GM18502 (cell line): ENCODE results near the gene AOX1.
"Not testable (repeated sequence)": the region's sequence is repeated elsewhere in the genome, so short reads cannot be mapped to it uniquely, and the experiment has no call there.

Experiments
- ATAC-seq: cut with Tn5 transposase; IDR thresholded peaks from one replicate; pipeline ENCODE4 v1.9.1; 2021; ENCODE audit warnings: mild to moderate bottlenecking; ENCODE audit not compliant: unreplicated experiment, poor library complexity

Gene AOX1

GRCh38 chr2:200624658-200625057 is 38.8 kb downstream of the AOX1 start:
- ATAC-seq, result no peak

- ATAC-seq, result no peak
Measured at GRCh38 chr2:200625282-200625681, 39.5 kb downstream of the AOX1 start.

DNA sequence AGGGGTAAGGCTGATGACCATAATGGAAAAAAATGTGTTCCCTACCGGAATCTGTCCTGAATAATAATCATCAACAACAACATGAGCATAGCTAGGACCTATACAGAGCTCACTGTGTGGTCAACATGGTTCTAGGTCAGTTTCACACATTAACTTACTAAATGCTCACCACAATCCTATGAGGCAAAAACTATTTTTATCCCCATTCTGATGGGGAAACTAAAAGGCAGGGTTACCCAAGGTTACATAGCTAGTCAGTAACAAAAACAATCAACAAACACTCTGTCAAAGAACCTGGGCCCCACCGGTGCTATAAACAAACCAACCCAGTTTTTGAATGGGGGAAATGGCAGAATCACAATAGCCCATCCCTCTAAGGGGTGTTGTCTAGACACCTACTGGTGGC is 40.1 kb downstream of the AOX1 start:
- ATAC-seq, result no peak

GRCh38 chr2:200627110-200627770 is 41.4 kb downstream of the AOX1 start:
- no peak for ATAC-seq

- not testable (repeated sequence) for ATAC-seq
Measured at GRCh38 chr2:200628461-200628860, 42.6 kb downstream of the AOX1 start.

GRCh38 chr2:200631287-200631686 is 45.5 kb downstream of the AOX1 start:
- no peak for ATAC-seq

- no peak for ATAC-seq
Measured at GRCh38 chr2:200634231-200634964, 48.6 kb downstream of the AOX1 start.

DNA sequence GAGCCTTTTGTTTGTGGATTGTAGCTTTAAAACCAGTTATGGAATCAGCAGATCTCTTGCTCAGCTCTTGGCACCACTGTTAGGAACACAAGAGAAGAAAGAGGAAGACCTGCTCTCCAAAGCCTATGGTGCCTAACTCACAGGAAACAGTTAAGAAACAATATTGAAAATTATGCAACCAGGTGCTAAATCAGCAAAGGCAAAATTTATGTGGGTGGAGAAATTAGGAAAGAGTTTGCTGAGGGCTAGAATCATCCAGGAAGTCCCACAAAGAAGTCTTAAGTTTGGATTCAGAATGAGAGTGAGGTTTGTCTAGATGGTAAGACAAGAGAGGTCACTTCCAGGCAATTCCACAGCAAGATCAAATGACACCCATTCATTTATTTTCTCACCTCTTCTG is 49.4 kb downstream of the AOX1 start:
- no peak for ATAC-seq

DNA sequence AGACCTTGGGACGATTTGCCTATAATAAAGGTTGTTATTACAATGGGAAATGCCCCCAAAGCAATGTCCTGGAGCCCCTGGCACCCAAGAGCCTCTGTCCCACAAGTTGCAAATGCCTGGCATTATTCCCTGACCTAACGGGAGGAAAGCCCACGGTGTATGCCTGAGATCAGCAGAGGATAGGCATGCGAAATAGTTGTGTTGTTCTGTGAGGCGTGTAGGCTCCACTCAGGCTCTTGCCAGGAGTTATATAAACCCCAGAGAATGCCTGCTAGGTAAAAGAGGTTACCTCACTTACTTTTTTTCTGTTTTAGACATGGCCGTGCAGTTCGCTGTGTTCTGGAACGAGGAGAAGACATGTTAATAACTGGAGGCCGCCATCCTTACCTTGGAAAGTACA is 52.1 kb downstream of the AOX1 start:
- ATAC-seq, result no peak

GRCh38 chr2:200640176-200640575 is 54.4 kb downstream of the AOX1 start:
- no peak for ATAC-seq

GRCh38 chr2:200640901-200641300 is 55.1 kb downstream of the AOX1 start:
- ATAC-seq, result no peak

DNA sequence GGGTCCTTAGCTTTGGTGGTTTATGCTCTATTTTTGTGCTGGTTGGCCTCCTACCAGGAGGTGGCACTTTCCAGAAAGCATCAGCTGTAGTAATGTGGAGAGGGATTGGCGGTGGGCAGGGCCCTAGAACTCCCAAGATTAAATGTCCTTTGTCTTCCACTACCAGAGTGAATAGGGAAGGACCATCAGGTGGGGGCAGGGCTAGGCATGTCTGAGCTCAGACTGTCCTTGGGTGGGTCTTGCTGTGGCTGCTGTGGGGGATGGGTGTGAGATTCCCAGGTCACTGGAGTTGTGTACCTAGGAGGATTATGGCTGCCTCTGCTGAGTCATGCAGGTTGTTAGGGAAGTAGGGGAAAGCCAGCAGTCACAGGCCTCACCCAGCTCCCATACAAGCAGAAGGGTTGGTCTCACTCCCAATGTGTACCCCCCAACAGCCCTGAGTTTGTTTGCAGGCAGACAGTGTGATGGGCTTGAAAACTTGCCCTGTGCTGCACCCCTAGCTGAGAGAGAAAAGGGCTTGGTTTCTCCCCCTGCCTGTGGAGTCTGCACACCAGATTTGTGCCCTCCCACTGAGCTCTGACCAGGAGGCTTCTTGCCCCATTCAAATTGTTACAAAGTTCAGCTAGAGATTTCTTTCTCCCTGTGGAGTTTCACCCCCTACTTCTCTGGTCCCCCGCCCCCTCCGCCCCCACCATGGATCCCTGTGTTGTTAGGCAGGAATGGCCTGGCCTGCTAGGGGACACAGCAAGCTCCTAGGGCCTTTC is 62.9 kb downstream of the AOX1 start:
- ATAC-seq, result not testable (repeated sequence)

DNA sequence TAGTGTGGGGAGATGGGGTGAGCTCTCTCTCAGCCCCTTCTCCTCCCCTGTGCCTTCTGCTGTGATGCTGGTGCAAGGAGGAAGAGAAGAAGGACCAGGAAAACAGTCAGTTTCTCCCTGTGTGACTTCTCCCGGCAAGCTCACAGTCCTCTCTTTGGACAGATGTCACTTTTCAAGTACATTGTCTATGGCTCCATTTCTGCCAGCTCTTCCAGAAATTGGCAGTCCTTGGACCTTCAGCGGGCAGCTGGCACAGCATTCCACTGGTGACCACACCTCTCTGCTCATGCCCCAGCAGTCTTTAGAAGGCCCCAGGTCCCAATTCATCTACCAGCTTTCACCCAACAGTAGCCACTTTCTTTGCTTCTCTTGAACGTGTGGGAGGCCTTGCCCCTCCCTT is 63.9 kb downstream of the AOX1 start:
- ATAC-seq, result no peak

GRCh38 chr2:200650195-200650594 is 64.4 kb downstream of the AOX1 start:
- no peak for ATAC-seq

DNA sequence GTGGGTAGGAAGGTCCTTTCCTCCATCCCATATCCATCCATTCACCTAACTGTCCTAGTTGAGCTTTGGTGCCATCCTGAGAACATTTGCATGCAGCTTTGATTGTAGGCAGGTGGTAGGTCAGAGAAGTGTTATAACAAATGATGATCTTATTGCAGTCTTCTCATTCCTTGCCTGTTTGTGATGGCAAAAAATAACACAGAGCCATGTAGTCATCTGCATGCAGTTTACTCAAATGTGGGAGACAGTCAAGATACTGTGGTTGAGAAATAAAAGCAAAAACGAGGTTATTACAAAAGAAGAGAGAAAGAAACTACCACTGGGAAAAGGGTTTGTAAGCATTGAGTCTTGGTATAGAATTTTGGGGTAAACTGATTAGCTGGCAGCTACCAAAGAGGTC is 66.3 kb downstream of the AOX1 start:
- no peak for ATAC-seq

DNA sequence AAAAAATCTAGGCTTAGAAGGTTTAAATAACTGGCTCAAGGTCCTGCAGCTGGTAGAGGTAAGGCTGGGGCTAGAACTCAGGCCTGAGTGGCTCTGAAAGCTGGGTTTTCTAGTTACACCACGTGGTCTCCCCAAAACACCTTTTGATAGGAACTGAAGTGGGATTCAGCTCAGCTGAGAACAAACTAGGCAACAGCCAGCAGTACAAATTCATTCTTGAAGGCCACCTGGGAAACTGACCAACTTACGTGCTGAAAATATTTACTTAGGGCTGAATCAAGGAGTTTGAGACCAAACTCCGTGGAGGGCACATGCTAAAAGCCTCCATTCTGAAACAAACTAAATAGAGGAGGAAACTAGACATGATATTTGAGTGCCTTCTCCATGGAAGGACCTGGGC is 67.2 kb downstream of the AOX1 start:
- ATAC-seq, result no peak

GRCh38 chr2:200654823-200655222 is 69.0 kb downstream of the AOX1 start:
- ATAC-seq, result no peak

GRCh38 chr2:200655918-200656580 is 70.2 kb downstream of the AOX1 start:
- ATAC-seq, result no peak

DNA sequence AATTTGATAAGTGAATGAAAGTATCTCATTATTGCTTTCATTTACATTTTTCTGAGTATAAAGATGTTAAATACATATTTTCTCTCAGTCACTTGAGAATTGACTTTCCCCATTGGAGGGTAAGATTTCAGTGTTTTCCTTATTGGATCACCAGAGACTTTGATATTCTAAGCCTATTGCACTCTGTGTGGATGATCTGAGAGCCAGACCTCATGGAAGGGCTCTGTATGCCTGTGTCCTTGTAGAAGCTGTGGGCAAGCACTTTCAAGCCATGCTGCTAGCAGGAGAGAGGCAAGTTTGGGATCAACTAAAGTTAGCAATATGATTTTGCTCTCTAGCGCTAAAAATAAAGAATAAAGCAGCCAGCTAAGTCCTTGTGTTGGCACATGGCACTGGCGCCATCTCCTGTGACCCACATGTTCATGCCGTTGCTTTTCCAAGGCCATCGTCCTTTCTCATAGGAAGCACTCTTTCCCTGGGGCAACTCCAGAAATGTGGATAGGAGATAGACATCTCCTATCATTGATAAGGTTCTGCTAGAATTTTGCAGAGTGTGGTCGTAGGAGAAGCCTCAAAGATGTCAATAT is 72.6 kb downstream of the AOX1 start:
- ATAC-seq, result no peak

GRCh38 chr2:200659410-200659809 is 73.6 kb downstream of the AOX1 start:
- no peak for ATAC-seq
